HG02884 (cell line): ENCODE results near the gene PROB1.
"Not testable (repeated sequence)": the region's sequence is repeated elsewhere in the genome, so short reads cannot be mapped to it uniquely, and the experiment has no call there.

Experiments
- ATAC-seq: cut with Tn5 transposase; IDR thresholded peaks from one replicate; pipeline ENCODE4 v1.9.1; 2021; ENCODE audit warnings: mild to moderate bottlenecking, moderate library complexity; ENCODE audit not compliant: unreplicated experiment

Gene PROB1

GRCh38 chr5:139393497-139394122 is 1.3 kb downstream of the PROB1 start:
- ATAC-seq = no peak

DNA sequence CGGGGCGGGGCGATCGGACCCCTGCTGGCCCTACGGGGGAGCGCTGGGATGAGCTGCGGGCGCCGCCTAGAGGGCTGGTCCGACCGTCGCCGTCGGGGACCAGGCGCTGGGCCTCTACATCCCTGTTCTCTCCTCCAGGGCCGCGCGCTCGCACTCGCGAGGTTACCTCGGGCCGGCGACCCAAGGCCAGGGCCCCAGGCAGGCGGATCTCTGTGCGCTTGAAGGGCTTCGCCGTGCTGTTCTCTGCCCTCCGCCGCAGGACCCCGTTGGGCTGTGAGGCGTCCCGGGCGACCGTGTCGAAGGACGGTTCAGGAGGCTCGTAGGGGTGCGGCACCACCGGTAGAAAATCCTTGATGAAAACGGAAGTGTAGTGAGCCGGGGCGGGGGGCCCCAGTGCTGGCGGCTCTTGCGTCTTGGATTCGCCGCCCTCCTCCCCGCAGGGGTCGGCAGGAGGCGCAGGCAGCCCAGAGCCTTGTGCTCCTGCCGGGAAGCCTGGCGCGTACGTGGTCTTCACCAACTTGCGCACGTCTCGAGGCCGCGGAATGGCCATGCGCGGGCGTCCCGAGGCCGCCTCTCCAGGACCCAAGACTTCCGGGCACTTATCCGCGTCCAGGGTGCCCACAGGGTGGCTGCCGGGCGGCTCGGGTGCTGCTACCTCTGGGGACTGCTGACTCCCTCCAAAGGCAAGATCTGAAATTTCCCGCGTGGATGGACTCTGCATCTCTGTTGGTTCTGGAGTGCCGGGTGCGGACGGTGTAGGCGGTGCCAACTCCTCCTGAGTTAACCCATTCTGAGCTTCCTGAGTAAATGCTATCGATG is 2.0 kb downstream of the PROB1 start:
- peak; percentile 44 for ATAC-seq

DNA sequence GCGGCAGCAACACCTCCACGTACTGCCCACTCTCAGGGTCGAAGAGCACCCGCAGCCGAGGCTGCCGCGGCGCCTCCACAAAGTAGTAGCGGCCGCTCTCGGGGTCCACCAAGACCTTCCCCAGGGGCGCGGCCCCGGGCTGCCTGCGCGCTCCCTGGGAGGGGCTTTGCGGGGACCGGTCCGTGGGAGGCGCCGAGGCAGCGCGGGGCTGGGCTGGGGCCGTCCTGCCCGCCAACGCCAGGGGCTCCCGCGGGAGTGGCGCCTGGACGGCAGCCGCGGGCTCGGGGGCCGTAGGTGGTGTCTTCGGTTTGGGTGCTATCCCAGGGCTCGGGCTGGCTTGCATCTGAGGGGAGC is 2.6 kb downstream of the PROB1 start:
- no peak for ATAC-seq

DNA sequence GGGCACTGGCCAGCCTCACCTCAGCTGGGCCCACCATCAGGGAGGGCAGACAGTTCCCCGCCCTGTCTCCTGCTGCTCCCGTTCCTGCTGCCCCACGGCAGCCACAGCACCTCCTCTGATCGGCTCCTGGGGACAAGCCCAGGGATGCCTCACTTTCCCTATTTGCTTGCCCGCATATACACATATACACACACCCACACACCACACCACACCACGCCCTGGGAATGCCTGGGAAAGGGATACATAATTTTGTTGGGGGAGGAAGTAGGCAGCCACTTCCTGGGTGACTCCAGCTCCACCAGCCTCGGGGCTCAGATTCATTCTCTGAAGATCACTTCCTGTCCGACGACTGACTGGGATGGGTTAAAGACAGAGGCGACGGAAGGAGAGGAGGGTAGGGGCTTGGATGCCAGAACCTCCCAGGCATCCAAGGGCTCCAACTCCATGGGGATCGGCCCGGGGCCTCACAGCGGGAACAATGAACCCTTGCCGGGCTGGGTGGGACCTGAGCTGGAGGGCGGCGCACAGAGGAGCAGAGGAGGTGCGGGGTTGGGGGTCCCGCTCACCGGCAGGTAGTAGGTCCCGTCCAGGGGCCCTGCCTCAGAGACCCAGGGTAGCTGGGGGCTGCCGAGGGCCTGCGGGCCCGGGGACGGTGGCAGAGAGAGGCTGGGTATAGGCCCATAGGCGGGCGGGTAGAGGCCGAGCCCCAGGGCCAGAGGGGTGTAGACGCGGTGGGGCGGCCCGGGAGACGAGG is 3.2 kb downstream of the PROB1 start:
- no peak for ATAC-seq

- ATAC-seq = no peak
Measured at GRCh38 chr5:139390639-139391569, 4.0 kb downstream of the PROB1 start.

DNA sequence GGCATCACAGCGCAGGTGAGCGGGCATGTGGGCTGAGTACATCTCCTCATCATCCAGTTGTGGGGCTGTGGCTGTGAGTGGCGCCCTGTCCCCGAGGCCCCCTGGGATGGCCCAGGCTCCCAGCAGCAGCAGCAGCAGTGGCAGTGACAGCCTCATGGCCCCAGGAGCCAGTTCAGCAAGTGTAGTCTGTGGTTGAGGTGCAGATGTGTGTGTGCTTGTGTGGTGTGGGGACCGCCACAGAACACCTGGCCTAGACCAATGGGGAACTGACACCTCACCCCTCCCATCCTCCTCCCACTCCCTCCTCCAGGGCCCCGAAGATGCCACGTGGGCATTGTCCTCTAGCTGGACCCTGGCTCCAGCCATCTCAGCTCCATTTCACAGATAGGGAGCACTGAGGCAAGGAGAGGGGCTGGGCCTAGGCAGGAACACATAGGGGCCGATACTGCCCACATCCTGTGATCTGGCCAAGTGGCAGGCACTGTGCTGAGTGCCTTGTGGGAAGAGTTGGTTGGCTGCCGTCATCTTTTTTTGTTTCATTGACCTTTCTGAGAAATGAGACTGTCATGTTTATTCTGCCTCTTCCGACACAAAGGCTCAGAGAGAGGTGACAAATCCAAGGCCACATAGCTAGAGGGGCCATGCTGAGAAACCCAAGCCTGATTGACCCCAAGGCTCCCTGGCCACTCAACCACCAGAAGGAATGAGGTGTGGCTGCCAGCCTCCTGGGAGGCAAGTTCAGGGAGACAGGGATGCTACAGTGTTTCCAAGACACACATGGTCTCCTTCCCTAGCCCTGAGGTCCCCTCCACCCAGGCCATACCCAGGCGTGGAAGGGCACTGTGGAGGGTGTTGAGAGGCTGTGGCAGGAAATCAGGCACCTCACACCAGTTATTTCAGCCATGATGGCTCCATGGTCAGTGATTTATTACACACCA is 4.9 kb downstream of the PROB1 start, which contains the start of gene MZB1:
TSS of gene MZB1 (minus strand) at position 213 of the 938 bp plus-strand sequence. CDS start at position 156, 57 bp downstream.
- ATAC-seq = peak; percentile 38

DNA sequence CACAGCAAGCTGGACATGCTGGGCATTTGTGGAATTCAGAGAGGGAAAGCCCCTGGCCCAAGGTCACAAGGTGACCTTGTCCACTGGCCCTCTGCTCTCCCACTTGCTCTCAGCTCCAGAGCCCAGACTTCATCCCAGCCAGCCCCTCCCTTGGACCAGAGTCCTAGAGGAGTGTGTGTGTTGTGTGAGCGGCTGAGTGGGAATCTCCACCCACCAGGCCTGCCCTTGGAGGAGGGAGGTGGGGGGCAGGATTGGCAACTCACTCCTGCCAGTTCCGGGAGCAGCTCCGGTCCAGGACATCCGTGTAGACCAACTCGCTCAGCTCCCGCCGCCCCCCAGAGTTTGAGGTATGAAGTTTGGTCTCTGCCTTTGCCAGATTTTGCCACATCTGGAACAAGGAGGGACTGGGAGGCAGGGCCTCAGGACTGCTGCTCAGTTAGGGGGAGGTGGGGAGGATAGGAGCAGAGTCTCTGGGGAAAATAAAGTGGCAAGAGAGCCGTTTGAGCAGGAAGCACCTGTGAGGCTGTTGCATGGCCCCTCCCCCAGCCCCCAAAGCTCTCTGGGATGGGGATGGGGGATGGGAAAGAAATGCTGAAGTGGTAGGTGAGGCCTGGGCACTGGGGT is 6.6 kb downstream of the PROB1 start:
- no peak for ATAC-seq

DNA sequence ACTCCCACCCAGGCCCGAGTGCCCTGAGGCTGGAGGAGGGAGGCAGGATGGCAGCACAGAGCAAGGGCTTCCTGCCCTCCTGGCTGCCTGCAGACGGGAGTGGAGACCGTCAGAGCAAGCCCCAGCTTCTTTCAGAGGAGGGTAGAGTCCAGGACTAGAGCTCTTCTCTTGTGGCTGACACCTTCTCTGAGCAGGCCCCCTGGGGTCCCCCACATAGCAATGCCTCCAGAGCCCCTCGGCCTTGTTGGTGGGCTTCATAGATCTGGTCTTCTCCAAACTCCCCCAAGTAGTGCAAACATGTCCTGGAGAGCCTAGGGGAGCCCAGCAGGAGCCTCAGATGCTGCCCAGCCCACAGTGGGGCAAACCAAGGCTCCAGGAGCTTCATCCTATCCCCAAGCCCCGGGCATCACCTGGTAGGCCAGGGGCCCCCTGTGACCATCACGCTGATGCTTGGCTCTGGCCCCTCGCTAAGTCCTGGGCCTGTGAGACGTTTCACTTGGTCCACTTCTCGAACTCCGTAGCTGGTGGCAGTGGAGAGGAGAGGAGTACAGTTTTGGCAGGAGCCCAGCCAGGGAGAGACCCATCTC is 7.2 kb downstream of the PROB1 start:
- ATAC-seq = no peak

GRCh38 chr5:139386956-139387355 is 7.9 kb downstream of the PROB1 start:
- ATAC-seq = not testable (repeated sequence)

GRCh38 chr5:139386050-139386438 is 8.9 kb downstream of the PROB1 start:
- ATAC-seq = no peak

- ATAC-seq = no peak
Measured at GRCh38 chr5:139385061-139386049, 9.5 kb downstream of the PROB1 start.

DNA sequence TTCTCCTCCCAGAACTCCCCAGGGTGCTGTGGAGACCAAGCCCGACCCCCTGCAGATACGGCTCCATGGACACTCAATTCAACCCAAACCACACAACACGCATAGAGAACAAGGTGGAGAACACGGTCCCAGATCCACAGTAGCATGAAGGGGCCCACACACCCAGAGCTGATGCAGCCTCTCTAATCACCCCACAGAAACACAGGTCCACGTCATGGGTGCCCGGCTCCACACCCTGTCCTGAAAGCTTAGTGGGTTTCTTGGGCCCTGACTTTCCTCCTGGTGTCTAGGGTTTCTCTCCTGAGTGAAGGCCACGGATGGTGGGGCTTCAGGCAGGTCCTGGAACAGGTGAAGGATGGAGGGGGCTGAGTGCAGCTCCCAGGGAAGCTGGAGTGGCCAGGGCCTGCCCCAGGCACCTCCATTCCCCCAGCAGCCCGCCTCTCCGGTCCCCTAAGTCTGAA is 10.3 kb downstream of the PROB1 start:
- ATAC-seq = no peak

DNA sequence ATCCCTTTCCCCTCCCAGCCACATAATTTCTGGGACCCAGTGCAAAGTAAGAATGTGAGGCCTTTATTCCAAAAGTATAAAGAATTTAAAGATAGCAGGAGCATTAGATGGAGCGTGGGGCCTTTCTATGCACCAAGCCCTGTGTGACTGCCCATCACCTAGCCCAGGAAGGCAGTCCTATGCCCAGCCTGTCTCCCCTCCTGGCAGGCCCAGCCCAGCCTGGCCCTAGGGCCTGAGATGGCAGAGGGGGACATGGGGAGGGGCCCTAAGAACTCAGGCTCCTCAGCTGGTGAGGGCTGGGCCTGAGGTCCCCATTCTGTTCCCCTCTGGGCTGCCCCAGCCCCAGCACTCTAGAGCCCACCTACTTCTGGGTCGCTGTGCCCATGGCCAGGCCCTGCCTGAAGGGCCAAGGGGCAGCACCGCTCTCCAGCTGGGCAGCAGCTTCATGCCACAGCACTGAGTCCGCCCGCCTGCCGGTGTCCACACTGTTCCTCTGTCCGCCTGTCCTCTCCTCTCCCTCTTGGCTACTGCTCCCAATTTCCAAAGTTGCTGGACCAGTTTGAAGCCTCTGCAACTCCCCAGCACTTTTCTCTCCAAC is 10.8 kb downstream of the PROB1 start:
- ATAC-seq = no peak

DNA sequence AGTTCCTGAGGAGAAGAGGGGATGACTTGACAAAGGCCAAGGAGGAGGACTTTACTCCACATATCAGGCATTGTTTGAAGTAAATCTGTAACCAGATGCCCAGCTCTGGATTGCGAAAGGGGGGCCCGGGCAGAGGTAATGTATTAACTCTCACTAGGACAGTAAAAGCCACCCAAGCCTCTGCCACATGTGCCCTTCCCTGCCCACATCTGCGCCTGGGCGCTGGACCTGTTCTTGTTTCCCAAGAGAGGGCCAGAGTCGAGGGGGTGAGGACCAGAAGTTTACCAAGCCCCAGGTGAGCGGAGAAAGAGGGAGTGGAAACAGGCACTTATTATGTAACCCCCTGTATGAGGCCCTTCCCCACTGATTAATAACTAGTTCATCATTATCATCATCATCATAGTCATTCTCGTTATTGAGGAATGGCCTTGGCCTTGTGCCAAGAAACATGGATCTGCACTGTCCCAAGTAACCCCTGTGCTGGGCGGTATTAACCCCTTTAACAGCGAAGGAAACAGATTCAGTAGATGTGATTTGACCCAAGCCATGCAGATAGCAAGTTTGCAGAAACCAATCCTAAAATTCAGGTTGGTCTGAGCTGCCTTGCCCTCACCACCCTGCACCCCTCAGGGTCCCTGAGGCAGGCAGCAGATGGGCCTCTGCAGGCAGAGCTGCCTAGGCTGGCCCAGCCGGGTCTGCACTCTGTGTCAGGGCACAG is 11.5 kb downstream of the PROB1 start, which contains the start of gene SLC23A1:
TSS of gene SLC23A1 (minus strand) at position 23 of the 718 bp plus-strand sequence. CDS start 44 bp downstream, outside the sequence.
- ATAC-seq = no peak

DNA sequence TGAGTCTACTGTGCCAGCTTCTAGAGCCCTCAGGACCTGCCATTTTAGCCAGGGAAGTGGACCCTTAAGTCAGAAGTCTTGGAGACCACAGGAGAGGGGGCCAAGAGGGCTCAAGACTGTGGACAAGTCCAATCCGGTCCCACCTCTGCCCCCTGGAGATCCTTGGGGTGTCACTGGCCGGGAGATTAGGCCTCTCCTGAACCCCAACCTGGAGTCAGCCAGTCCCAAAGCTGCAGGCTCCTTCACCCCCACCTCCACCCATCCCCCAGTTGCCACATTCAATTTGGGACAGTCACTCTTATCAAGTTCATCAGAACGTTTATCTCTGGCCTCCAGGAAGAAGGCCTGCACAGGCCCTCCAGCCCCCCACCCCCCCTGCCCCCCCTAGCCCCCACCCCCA is 12.1 kb downstream of the PROB1 start:
- ATAC-seq = no peak
